ENCODE measurements around the gene NDST1. TPM values are rescaled to one million over a fixed set of nuclear protein-coding genes. Genes with fewer than 3 reads are reported as not detected.

NDST1 gene
- total and polyA plus RNA-seq, 2 donors (not counting 3 experiments of a cell fraction or from before 2014, with no cell fraction given), result 38.6 to 102 TPM

- peaks cover 2% of the 10 kb centered on the region for H3K4me1 ChIP-seq (ENCODE audit: control insufficient read depth, extremely low read depth, insufficient read depth, low read length)
- no peak overlapping the region for H3K4me2 ChIP-seq (ENCODE audit: insufficient read depth, low read length)
- no peak overlapping the region for H3K27ac ChIP-seq (ENCODE audit: insufficient read depth, low read depth, low read length)
- no peak overlapping the region for H2AFZ ChIP-seq (ENCODE audit: low read depth, low read length)
- FAIRE-seq (no peak), DNase-seq (ENCODE audit: low read depth, low spot score) (no peak)
- peaks cover 14 to 34% of the 10 kb centered on the region in 2 experiments for H3K36me3 ChIP-seq (ENCODE audit: control insufficient read depth in 2 of 2, extremely low read depth in 1 of 2, insufficient read depth in 2 of 2, low read length in 2 of 2)
- no TSS peak for BruUV-seq (replicated peaks)
- H3K4me3 ChIP-seq (replicated peaks in 1 of 3; ENCODE audit: insufficient read depth in 1 of 3, low read depth in 1 of 3, low read length in 3 of 3), result no peak overlapping the region
- CTCF ChIA-PET, result interaction anchor here (2.8 kb wide), 1 partner anchor 89 kb away, joined by 7 read pairs; no protein-coding TSS in a partner anchor
- TF ChIP-seq JUN (IDR thresholded peaks at IDR 0.05; ENCODE audit: borderline replicate concordance, insufficient read depth, insufficient read length, low read depth), result no peak
- TF ChIP-seq MAX (IDR thresholded peaks at IDR 0.05; ENCODE audit: insufficient read depth, insufficient read length), result no peak
- no peak for TF ChIP-seq POLR2AphosphoS5 (IDR thresholded peaks at IDR 0.05; ENCODE audit: insufficient read depth, low read depth, low read length)
- TF ChIP-seq CTCF (IDR thresholded peaks at IDR 0.05; ENCODE audit: extremely low read depth in 1 of 2, insufficient read depth in 1 of 2, low read depth in 1 of 2, low read length in 2 of 2), result no peak
- TF ChIP-seq FOS (IDR thresholded peaks at IDR 0.05; ENCODE audit: borderline replicate concordance, insufficient read depth, low read length), result no peak
- no peak for TF ChIP-seq GATA2 (IDR thresholded peaks at IDR 0.05; ENCODE audit: insufficient read depth, insufficient read length, low read depth, low read length)
- no peak for TF ChIP-seq MYC (IDR thresholded peaks at IDR 0.05; ENCODE audit: low read depth, low read length)
- TF ChIP-seq POLR2A (IDR thresholded peaks at IDR 0.05; ENCODE audit: low read depth, low read length), result no peak
- TF ChIP-seq EZH2 (IDR thresholded peaks at IDR 0.05; ENCODE audit: borderline replicate concordance, low read depth, low read length, severe bottlenecking), result no peak
- no peak overlapping the region for H3K9ac ChIP-seq (replicated peaks; ENCODE audit: extremely low read depth, insufficient read depth, low read length)
- no peaks in the 10 kb centered on the region for H3K79me2 ChIP-seq (ENCODE audit: control insufficient read depth, insufficient read depth, low read length)
- dilution Hi-C loops (cut with MboI; ENCODE audit: extremely low pct_ligation_motif_present, low sequenced_read_pairs), result no loop called here
- no peaks in the 10 kb centered on the region for H4K20me1 ChIP-seq (replicated peaks; ENCODE audit: control insufficient read depth, extremely low read depth, insufficient read depth, low read length)
- intact Hi-C loops (cut with micrococcal nuclease), result no loop called here
- H3K27me3 ChIP-seq (ENCODE audit: control insufficient read depth in 2 of 2, insufficient read depth in 2 of 2, low read length in 2 of 2), result no peaks in the 10 kb centered on the region
- H3K9me3 ChIP-seq (replicated peaks; ENCODE audit: control insufficient read depth, insufficient read depth, low read length), result no peaks in the 10 kb centered on the region
- no peaks in the 10 kb centered on the region for H3K9me1 ChIP-seq (replicated peaks; ENCODE audit: control insufficient read depth, extremely low read depth, insufficient read depth, low read length)
- POLR2A ChIA-PET, result no interaction called here
Observed at GRCh38 chr5:150548123-150548522, 40.2 kb downstream of the NDST1 start.

Measured in endothelial cell of umbilical vein (primary cell).